MM.1S (cell line): Measurements from ENCODE around the gene HOXA11.

Experiments
- DNase-seq: peaks from one replicate; pipeline ENCODE4 v3.0.0-alpha.2; 2015
- H2AFZ ChIP-seq: fragments of 300-600 bp; sonication (generic); 2 replicates; pipeline ENCODE4 v1.6.0; 2016; ENCODE audit warnings: antibody characterized with exemption, low read length
- H3F3A ChIP-seq: fragments of 300-600 bp; sonication (generic); 2 replicates; pipeline ENCODE4 v1.6.1; 2016; ENCODE audit warnings: mild to moderate bottlenecking, antibody characterized with exemption, low read length, moderate library complexity, mixed read lengths; ENCODE audit not compliant: insufficient read depth
- H3K27ac ChIP-seq: fragments of 300-600 bp; sonication (generic); 2 replicates; pipeline ENCODE4 v1.5.1; 2016; ENCODE audit warnings: mild to moderate bottlenecking, low read length
- H3K27me3 ChIP-seq: fragments of 300-600 bp; sonication (generic); replicated peaks from 2 replicates; pipeline ENCODE4 v1.6.0; 2016; ENCODE audit warnings: low read length; ENCODE audit not compliant: insufficient read depth
- H3K36me3 ChIP-seq: fragments of 300-600 bp; sonication (generic); replicated peaks from 2 replicates; pipeline ENCODE4 v1.6.1; 2016; ENCODE audit warnings: mild to moderate bottlenecking, low read length, mixed read lengths; ENCODE audit not compliant: insufficient read depth
- H3K4me1 ChIP-seq: fragments of 300-600 bp; sonication (generic); 2 replicates; pipeline ENCODE4 v1.6.1; 2016; ENCODE audit warnings: low read length, mixed read lengths
- H3K4me2 ChIP-seq: fragments of 300-600 bp; sonication (generic); 2 replicates; pipeline ENCODE4 v1.6.0; 2016; ENCODE audit warnings: low read depth, low read length
- H3K4me3 ChIP-seq: fragments of 300-600 bp; sonication (generic); 2 replicates; pipeline ENCODE4 v1.5.1; 2016; ENCODE audit warnings: low read length, mixed read lengths
- H3K79me2 ChIP-seq: fragments of 300-600 bp; sonication (generic); 2 replicates; pipeline ENCODE4 v1.6.1; 2016; ENCODE audit warnings: mixed run types, low read length, mixed read lengths
- H3K9ac ChIP-seq: fragments of 300-600 bp; sonication (generic); 2 replicates; pipeline ENCODE4 v1.6.1; 2016; ENCODE audit warnings: low read length, mixed read lengths
- H3K9me2 ChIP-seq: fragments of 300-600 bp; sonication (generic); replicated peaks from 2 replicates; pipeline ENCODE4 v1.6.1; 2016; ENCODE audit warnings: mild to moderate bottlenecking, low read length, mixed read lengths; ENCODE audit not compliant: insufficient read depth
- H3K9me3 ChIP-seq: fragments of 300-600 bp; sonication (generic); replicated peaks from 2 replicates; pipeline ENCODE4 v1.6.1; 2016; ENCODE audit warnings: mild to moderate bottlenecking, low read length, mixed read lengths; ENCODE audit not compliant: insufficient read depth
- H4K20me1 ChIP-seq: fragments of 300-600 bp; sonication (generic); 2 replicates; pipeline ENCODE4 v1.6.1; 2016; ENCODE audit warnings: mild to moderate bottlenecking, low read length, moderate library complexity, mixed read lengths; ENCODE audit not compliant: insufficient read depth
- EZH2 ChIP-seq: fragments of 300-600 bp; sonication (generic); optimal IDR thresholded peaks from 2 replicates; pipeline ENCODE3; 2017; ENCODE audit warnings: low read depth, mild to moderate bottlenecking, antibody characterized with exemption, low read length, mixed read lengths
- EZH2phosphoT487 ChIP-seq: fragments of 300-600 bp; sonication (generic); IDR thresholded peaks from 2 replicates; pipeline ENCODE4 v1.6.1; 2018; ENCODE audit warnings: antibody characterized with exemption, low read length
- TF ChIP-seq, protein P1 (sequence below): fragments of 300-600 bp; sonication (generic); IDR thresholded peaks from 2 replicates; pipeline ENCODE4 v1.5.1; 2016; ENCODE audit warnings: antibody characterized with exemption, low read length, mixed read lengths

HOXA11 gene

DNA sequence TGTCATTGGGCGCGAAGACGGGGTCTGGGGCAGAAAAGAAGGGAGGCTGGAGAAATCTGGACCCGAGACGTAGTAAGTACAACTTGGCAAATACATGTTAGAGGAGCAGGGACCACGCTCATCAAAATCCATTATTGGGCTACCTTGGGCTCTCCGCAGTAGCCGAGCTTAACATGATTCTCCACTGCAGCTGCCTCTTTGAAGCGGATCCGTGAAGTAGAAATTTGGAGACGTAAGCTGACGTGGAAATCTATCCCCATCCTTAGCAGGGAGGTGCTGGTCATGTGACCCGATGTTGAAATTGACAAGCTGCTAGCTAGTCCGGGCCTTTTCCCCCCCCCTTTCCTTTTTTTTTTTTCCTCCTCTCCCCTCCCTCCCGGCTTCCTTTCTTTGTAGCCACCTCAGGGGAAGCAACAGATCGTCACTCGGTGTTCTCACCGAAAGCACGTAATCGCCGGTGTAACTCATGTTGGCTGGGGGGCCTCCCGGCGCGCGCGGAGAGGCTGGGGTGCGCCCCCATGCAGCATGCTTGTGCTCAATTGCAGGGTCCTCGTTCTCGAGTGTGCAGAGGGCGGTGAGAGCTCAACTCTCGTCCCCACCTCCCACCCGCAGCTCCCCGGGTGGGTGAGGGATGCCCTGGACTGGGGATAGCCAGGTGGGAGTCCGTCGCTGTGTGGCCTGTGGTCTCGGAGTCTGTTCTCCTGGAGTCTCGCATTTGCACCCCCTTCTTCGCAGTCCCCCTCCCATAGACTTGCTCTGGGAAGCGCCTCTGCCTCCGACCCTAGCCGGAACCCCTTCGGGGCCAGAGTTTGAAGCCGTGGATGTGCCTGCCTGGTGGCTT lies at the start of gene HOXA11:
HOXA11 (minus strand) TSS at position 220 of the 841 bp plus-strand sequence; CDS start at position 132, 88 bp downstream.
- Histone ChIP-seq H3K4me3 (no peak within 1 kb of the TSS), H3K27me3 (peaks cover 84% of the 10 kb centered on the region), H3K27ac (no peak within 1 kb of the TSS), H3K9me2 (no peaks in the 10 kb centered on the region), H3F3A (no peaks in the 10 kb centered on the region), H2AFZ (no peak within 1 kb of the TSS), H3K4me2 (no peak within 1 kb of the TSS), H3K79me2 (no peaks in the 10 kb centered on the region), H3K9me3 (no peaks in the 10 kb centered on the region), H3K36me3 (no peaks in the 10 kb centered on the region), H3K9ac (no peak within 1 kb of the TSS), H3K4me1 (no peaks in the 10 kb centered on the region), H4K20me1 (no peaks in the 10 kb centered on the region)
- TF ChIP-seq, protein P1, sequence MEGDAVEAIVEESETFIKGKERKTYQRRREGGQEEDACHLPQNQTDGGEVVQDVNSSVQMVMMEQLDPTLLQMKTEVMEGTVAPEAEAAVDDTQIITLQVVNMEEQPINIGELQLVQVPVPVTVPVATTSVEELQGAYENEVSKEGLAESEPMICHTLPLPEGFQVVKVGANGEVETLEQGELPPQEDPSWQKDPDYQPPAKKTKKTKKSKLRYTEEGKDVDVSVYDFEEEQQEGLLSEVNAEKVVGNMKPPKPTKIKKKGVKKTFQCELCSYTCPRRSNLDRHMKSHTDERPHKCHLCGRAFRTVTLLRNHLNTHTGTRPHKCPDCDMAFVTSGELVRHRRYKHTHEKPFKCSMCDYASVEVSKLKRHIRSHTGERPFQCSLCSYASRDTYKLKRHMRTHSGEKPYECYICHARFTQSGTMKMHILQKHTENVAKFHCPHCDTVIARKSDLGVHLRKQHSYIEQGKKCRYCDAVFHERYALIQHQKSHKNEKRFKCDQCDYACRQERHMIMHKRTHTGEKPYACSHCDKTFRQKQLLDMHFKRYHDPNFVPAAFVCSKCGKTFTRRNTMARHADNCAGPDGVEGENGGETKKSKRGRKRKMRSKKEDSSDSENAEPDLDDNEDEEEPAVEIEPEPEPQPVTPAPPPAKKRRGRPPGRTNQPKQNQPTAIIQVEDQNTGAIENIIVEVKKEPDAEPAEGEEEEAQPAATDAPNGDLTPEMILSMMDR: no peak
- TF ChIP-seq EZH2phosphoT487 (no peak), EZH2 (no peak)
- DNase-seq: no peak

DNA sequence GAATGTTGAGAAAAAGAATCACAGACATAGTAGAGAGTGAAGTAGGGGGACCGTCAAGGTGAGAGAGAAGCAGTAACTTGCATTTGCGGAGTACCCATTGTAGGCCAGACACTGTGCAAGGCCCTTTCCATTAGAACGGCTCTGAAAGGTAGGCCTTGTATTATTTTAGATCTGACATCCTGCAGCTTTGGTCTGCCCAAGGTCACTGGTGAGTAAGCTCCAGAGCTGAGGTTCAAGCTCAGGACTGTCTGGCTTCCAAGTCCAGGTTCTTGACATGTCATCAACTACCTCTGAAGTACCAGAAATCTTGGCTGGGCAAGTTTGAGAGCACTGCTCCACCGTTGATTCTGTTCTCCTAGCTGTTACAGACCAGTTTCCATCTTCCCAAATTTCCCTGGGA lies 44.4 kb upstream of the HOXA11 start:
- H3K4me2 ChIP-seq: no peak overlapping the region
- H3K4me1 ChIP-seq: no peaks in the 10 kb centered on the region
- no peaks in the 10 kb centered on the region for H3K27me3 ChIP-seq
- H3F3A ChIP-seq: no peaks in the 10 kb centered on the region
- no peaks in the 10 kb centered on the region for H3K36me3 ChIP-seq
- no peaks in the 10 kb centered on the region for H3K9me3 ChIP-seq
- H3K4me3 ChIP-seq: no peak overlapping the region
- no peaks in the 10 kb centered on the region for H3K79me2 ChIP-seq
- TF ChIP-seq EZH2phosphoT487 (no peak), EZH2 (no peak)
- TF ChIP-seq, protein P1: no peak
- no peak for DNase-seq
- no peak overlapping the region for H2AFZ ChIP-seq
- no peaks in the 10 kb centered on the region for H4K20me1 ChIP-seq
- no peak overlapping the region for H3K9ac ChIP-seq
- H3K27ac ChIP-seq: no peak overlapping the region
- H3K9me2 ChIP-seq: no peaks in the 10 kb centered on the region

DNA sequence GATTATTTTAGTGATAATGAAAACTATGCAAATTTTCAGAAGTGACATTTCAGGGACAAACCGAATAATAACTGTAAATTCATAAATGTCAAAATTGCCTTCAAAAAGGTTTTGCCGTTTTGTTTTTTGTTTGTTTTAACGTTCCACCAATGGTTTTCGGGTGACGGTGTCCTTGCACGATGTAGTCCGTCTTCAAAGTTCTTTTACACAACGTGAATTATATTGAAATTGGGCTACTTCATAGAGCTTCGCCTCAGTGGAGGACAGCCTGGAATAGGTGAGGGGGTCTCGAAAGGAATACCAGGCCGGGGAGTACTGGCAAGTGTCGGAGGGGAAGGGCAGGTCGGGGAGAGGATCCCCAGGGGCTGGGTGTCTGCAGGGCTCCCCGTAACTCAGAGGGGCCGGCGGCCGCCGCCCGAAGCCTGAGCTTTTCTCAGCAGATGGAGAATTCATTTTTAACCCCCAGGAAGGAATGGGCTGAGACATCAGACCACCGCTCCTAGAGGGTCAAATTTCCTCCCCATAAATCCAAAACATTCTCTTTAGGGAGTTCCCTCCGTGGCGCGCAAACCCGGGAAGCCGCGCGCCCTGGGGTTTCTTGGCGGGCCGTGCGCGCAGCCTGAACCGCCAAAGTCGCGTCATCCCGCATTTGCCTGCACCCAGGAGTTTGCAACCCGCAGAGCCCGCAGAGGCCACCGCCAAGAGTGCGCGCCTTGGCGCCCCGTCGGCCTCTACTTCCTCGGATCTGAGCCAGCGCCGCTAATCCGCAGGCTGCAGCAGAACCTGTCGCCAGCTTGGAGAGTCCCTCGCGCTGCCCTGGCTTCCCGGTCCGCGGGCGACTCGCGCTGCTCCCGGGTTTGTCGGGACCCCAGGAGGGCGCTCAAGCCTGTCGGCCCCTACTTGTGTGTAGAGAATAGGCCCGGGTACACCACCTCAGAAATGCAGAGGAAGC lies 40.2 kb upstream of the HOXA11 start:
- Histone ChIP-seq H3K4me2 (no peak overlapping the region), H2AFZ (no peak overlapping the region), H3K9me3 (no peaks in the 10 kb centered on the region), H4K20me1 (no peaks in the 10 kb centered on the region), H3K79me2 (no peaks in the 10 kb centered on the region), H3K4me1 (no peaks in the 10 kb centered on the region), H3K9me2 (no peaks in the 10 kb centered on the region), H3K36me3 (no peaks in the 10 kb centered on the region), H3K4me3 (no peak overlapping the region), H3K9ac (no peak overlapping the region), H3K27ac (no peak overlapping the region), H3F3A (no peaks in the 10 kb centered on the region), H3K27me3 (no peaks in the 10 kb centered on the region)
- DNase-seq: no peak
- TF ChIP-seq, protein P1: no peak
- no peak for TF ChIP-seq EZH2
- no peak for TF ChIP-seq EZH2phosphoT487
